K562 (cell line): Measurements from ENCODE around the gene SYT1.

Source experiments
- ATF3 ChIP-seq, 2 experiments: fragments of 450-650 bp in 1 of 2; sonication (generic) in 1 of 2; formaldehyde crosslinking in 1 of 2; IDR thresholded peaks in 1 of 2; conservative IDR thresholded peaks in 1 of 2; 2 replicates each; pipeline versions ENCODE4 v1.6.1 to v1.8.1; 2016 to 2023; ENCODE audit warnings: mild to moderate bottlenecking in 2 of 2, moderate library complexity in 2 of 2, inconsistent platforms in 1 of 2, missing genetic modification reagents in 1 of 2
- CTCF ChIP-seq, 3 experiments: IDR thresholded peaks in 2 of 3; conservative IDR thresholded peaks in 1 of 3; 2 replicates each; pipeline ENCODE4 v1.5.1; 2011 to 2012; ENCODE audit warnings: low read length in 3 of 3, mild to moderate bottlenecking in 3 of 3, control low read depth in 2 of 3, improper control_type of control experiment in 1 of 3, inconsistent platforms in 1 of 3, low read depth in 1 of 3, mixed read lengths in 1 of 3, moderate library complexity in 1 of 3; ENCODE audit not compliant: insufficient read depth in 2 of 3
- ELF4 ChIP-seq: fragments of 450-650 bp; formaldehyde crosslinking; IDR thresholded peaks from 2 replicates; pipeline ENCODE4 v1.4.0; 2022; ENCODE audit warnings: missing genetic modification characterization
- FOXM1 ChIP-seq, 2 experiments: fragments of 450-650 bp in 1 of 2; sonication (generic) in 1 of 2; formaldehyde crosslinking in 1 of 2; IDR thresholded peaks; 2 replicates each; pipeline versions ENCODE4 v1.6.1 to v1.9.0; 2017 to 2022; ENCODE audit warnings: low read depth in 2 of 2, mild to moderate bottlenecking in 2 of 2, missing genetic modification reagents in 1 of 2, moderate library complexity in 1 of 2
- JUND ChIP-seq, 2 experiments: IDR thresholded peaks; 2 replicates in 1 of 2; 3 replicates in 1 of 2; pipeline ENCODE4 v1.6.1; 2011; ENCODE audit warnings: borderline replicate concordance in 2 of 2, low read depth in 2 of 2, low read length in 2 of 2, improper control_type of control experiment in 1 of 2, missing biosample characterization in 1 of 2, missing genetic modification characterization in 1 of 2, missing genetic modification reagents in 1 of 2
- MAX ChIP-seq: sonication (generic); formaldehyde crosslinking; IDR thresholded peaks from 2 replicates; pipeline ENCODE4 v1.9.0; 2022; ENCODE audit warnings: mild to moderate bottlenecking, missing genetic modification reagents
- MTA3 ChIP-seq: fragments of 450-650 bp; formaldehyde crosslinking; IDR thresholded peaks from 2 replicates; pipeline ENCODE4 v1.6.1; 2017; ENCODE audit warnings: mild to moderate bottlenecking, borderline replicate concordance
- RNF2 ChIP-seq: sonication (generic); IDR thresholded peaks from 2 replicates; pipeline ENCODE4 v1.6.1; 2016
- ZNF384 ChIP-seq: IDR thresholded peaks from 2 replicates; pipeline ENCODE4 v1.6.1; 2012; ENCODE audit warnings: low read depth, low read length, improper control_type of control experiment

- TF ChIP-seq ATF3 (IDR thresholded peaks at IDR 0.05) = no peak
- TF ChIP-seq ATF3 (CRISPR knock-in tag; conservative IDR thresholded peaks at IDR 0.05) = no peak
- TF ChIP-seq ZNF384 = no peak
- no peak for TF ChIP-seq CTCF (IDR thresholded peaks at IDR 0.05 in 2 of 3, conservative IDR thresholded peaks at IDR 0.05 in 1 of 3; ENCODE audit: insufficient read depth in 2 of 3, low read depth in 1 of 3, low read length in 3 of 3)
- no peak for TF ChIP-seq MAX (CRISPR knock-in tag)
- no peak for TF ChIP-seq ELF4 (CRISPR knock-in tag)
- TF ChIP-seq FOXM1 (IDR thresholded peaks at IDR 0.05; ENCODE audit: low read depth) = no peak
- TF ChIP-seq FOXM1 (CRISPR knock-in tag; IDR thresholded peaks at IDR 0.05; ENCODE audit: low read depth) = no peak
- no peak for TF ChIP-seq JUND (IDR thresholded peaks at IDR 0.05; ENCODE audit: borderline replicate concordance, low read depth, low read length)
- TF ChIP-seq JUND (tag; IDR thresholded peaks at IDR 0.05; ENCODE audit: borderline replicate concordance, low read depth, low read length) = no peak
- TF ChIP-seq RNF2 = no peak
- TF ChIP-seq MTA3 = no peak
These were observed 7.0 kb downstream of the SYT1 start for GRCh38 chr12:78871566-78871965.
